NOMO-1 treated with DMSO at 0.1 percent for 48 hours (cell line): Measurements from ENCODE around the gene NSG2.

Source experiments
- DNase-seq: peaks from one replicate; lab custom pipeline; 2025; ENCODE audit not compliant: unreplicated experiment; lab: John Stamatoyannopoulos, UW

The NSG2 gene

DNA sequence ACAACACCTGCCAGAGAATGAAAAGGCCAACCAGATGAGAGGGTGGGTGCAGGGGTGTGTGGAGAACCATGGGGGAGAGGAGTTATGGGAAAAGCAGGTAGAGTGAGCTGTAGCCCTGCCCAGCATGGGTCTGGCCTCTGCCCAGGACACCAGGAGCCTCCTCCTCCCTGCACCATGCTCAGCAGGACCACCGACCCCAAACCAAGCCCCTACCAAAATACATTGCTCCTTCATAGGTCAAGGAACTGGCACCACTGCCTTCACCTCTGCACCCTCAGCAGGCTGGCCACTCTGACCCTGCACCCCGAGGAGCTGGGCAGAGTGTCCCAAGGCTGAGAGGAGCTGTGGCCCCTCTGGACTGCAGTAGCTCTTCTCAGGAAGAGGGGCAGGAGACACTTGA lies 102.0 kb downstream of the NSG2 start:
- no peak for DNase-seq

DNA sequence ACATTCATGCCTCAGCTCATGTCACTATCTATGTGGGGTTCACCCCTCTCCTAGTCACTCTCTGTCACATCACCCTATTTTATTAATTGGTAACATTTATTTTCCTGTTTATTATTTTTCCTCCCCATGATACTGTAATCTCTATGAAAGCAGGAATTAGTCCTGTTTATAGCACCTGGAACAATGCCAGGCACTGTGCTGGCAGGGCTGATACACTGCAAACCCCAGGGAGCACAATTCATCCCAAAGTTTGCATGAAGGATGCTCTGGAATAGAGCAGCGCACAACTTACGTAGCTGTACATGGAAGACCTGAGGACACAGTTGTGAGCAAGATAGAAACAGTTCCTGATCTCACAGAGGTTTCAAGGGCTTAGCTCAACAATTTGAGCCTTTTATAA lies 103.2 kb downstream of the NSG2 start:
- no peak for DNase-seq

DNA sequence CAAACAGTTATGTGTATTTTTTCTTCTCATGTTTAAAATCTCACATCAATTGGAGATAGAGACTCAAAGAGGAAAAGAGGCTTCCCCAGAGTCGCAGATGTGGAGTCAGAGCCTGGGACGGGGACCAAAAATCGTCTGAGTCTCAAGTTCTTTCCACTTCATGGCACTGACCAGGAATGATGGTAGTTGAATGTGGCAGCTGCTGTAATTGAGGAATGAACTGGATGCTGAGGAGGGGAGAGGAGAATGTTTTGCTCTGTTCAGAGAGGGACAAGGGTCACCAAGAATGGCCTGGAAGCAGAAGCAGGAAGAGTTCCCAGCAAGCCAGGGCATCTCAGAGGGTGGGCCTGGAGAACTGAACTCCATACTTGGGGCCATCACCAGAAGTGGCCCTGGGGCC lies 103.9 kb downstream of the NSG2 start:
- no peak for DNase-seq

DNA sequence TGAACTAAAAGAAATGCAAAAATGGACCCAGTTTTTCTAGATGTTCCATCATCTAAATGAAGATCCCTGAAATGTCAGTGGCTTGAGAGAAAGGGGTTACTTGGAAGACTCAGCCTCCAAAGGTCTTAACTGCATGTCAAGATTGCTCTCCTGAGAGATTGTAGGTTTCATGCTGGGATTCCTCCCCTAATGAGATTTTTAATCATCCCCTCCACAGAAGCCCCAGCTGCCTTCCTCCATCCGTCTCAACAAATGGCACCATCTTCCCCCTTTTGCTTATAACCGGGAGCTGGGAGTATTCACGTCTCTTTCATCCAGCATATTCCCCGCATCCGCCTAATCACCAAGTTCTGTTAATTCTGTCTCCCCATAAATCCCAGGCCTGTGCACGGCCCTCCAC lies 104.5 kb downstream of the NSG2 start:
- DNase-seq: no peak

DNA sequence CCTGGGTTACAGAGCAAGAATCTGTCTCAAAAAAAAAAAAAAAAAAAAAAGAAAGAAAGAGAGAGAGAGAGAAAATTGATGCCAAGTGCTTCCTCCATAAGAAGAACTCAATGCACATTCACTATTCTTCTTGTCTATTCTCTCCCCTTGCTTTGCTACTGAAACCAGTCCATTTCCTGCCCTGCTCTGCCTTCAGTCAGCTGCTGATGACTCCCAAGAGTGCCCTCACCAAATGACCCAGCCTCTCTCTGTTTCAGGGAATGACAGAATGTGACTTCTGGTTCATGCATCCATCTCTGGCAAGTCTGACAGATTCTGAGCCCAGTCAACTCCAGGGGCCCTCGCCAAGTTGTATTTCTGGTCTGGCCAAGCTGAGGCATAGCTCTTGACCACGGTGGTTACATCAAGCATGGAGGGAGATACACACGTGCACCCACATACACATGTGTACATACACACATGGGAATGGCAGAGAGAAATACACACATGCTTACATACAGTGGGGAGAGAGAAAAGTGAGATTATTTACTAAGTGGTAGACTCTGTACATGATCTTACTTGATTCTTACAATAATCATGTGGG lies 106.2 kb downstream of the NSG2 start:
- no peak for DNase-seq

DNA sequence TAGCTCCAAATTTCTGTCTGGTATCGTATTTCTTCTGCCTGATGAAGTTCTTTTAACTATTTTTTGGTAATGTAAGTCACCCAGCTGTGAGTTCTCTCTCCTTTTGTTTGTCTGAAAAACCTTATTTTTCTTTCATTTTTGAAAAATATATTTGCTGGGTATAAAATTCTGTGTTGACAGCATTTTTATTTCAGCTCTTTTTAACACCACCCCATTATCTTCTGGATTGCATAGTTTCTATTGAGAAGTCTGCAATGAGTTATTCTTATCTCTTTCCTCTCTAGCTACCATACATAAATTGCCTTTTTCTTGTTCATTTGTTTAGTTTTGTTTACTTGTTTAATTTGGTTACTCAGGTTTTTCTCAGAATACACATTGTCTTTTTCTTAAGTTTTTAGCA lies 109.1 kb downstream of the NSG2 start:
- DNase-seq: no peak

DNA sequence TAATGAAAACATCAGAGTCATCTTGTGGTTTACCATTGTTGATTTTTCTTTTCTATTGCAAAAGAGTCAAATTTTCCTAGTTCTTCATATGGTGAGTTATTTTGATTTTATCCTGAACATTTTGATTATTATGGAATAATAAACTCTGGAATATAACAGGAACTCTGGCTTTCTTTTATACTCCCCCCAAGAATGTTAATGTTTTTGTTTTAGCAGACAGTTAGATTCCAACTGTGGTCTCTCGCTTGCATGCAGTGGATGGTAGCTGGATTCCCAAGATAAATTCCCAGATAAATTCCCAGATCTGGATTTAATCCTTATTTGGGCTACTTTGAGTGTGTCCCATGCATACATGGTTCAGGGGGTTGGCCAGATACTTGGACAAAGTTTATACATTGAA lies 109.8 kb downstream of the NSG2 start:
- DNase-seq: no peak

DNA sequence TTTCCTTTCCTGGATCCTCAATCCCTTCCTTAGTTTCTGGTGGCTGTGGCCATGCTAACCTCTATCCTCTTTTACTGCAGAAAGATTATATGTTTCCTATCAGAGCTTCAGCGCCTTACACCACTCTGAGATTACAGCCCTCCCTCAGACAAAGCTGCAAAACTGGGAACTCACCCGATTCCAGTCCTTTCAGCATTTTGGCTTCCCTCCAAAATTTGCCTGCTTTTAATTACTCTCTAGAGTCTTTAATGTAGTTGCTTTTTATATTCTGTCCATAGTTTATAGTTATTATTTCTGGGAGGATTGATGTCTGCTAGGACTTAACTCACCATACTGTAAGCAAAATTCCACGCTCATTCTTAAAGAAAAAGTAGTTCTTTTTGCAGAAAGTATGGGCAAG lies 110.2 kb downstream of the NSG2 start:
- DNase-seq: no peak

DNA sequence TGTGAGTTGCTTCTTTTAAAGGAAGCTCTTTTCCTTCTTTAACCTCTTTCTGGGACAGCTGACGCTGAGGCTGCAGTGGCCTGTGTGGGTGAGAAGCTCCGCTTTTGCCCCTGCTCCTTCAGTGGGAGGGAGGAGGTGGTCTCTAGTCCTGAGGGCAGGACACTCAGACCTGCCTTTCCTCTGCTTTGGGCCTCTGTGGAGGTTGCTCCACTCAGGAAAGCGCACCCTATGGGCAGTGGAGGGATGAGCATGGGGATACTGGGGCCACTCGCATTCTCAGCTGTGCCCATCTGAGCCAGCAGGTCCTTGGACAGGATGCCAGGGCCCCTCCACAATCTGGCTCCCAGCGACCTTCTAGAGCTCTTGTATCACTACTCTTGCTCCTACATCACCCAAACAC lies 111.5 kb downstream of the NSG2 start:
- DNase-seq: no peak
